ENCODE results near the gene ASCL5.

ASCL5 gene

GRCh38 chr1:201110616-201111015, 16.4 kb downstream of the ASCL5 start:
- DNase-seq (ENCODE audit: low spot score) = no peak

- no peak for DNase-seq (ENCODE audit: low spot score)
Observed at GRCh38 chr1:201110138-201110537, 16.8 kb downstream of the ASCL5 start.

- no peak for DNase-seq (ENCODE audit: low spot score)
Observed at GRCh38 chr1:201109651-201110050, 17.3 kb downstream of the ASCL5 start.

GRCh38 chr1:201108614-201109013, 18.4 kb downstream of the ASCL5 start:
- DNase-seq (ENCODE audit: low spot score) = no peak

GRCh38 chr1:201105688-201106087, 21.3 kb downstream of the ASCL5 start:
- no peak for DNase-seq (ENCODE audit: low spot score)

GRCh38 chr1:201104141-201104540, 22.8 kb downstream of the ASCL5 start:
- no peak for DNase-seq (ENCODE audit: low spot score)

GRCh38 chr1:201103666-201104065, 23.3 kb downstream of the ASCL5 start:
- DNase-seq (ENCODE audit: low spot score) = no peak

- DNase-seq (ENCODE audit: low spot score) = no peak
Observed at GRCh38 chr1:201100169-201100930, 26.6 kb downstream of the ASCL5 start.

- no peak for DNase-seq (ENCODE audit: low spot score)
Observed at GRCh38 chr1:201098992-201099677, 27.8 kb downstream of the ASCL5 start.

GRCh38 chr1:201096977-201097856, 29.8 kb downstream of the ASCL5 start:
- no peak for DNase-seq (ENCODE audit: low spot score)

- no peak for DNase-seq (ENCODE audit: low spot score)
Observed at GRCh38 chr1:201096041-201096461, 30.9 kb downstream of the ASCL5 start.

- DNase-seq (ENCODE audit: low spot score) = no peak
Observed at GRCh38 chr1:201095581-201095980, 31.4 kb downstream of the ASCL5 start.

GRCh38 chr1:201094832-201095231, 32.2 kb downstream of the ASCL5 start:
- no peak for DNase-seq (ENCODE audit: low spot score)

GRCh38 chr1:201093962-201094361, 33.0 kb downstream of the ASCL5 start:
- DNase-seq (ENCODE audit: low spot score) = no peak

GRCh38 chr1:201093561-201093960, 33.4 kb downstream of the ASCL5 start:
- no peak for DNase-seq (ENCODE audit: low spot score)

- DNase-seq (ENCODE audit: low spot score) = no peak
Observed at GRCh38 chr1:201092738-201093137, 34.2 kb downstream of the ASCL5 start.

GRCh38 chr1:201091256-201091655, 35.7 kb downstream of the ASCL5 start:
- DNase-seq (ENCODE audit: low spot score) = no peak

- no peak for DNase-seq (ENCODE audit: low spot score)
Observed at GRCh38 chr1:201090541-201090940, 36.4 kb downstream of the ASCL5 start.

GRCh38 chr1:201089596-201089995, 37.4 kb downstream of the ASCL5 start:
- no peak for DNase-seq (ENCODE audit: low spot score)

GRCh38 chr1:201088901-201089525, 38.0 kb downstream of the ASCL5 start:
- no peak for DNase-seq (ENCODE audit: low spot score)

- no peak for DNase-seq (ENCODE audit: low spot score)
Observed at GRCh38 chr1:201088395-201088794, 38.6 kb downstream of the ASCL5 start.
